Activated naive CD8-positive, alpha-beta T cell treated with anti-CD3 and anti-CD28 coated beads, Interleukin-2, amount 10 ng/mL, durations not matched to agents 7 days and 5 days (primary cell): Measurements from ENCODE around the gene KIAA1671. TPM values are rescaled to one million over a fixed set of nuclear protein-coding genes. Genes with fewer than 3 reads are reported as not detected.

Source experiments
- ATAC-seq: fragments of 150-1000 bp; cut with Tn5 transposase; one replicate; pipeline ENCODE4 v1.10.0; 2021; ENCODE audit warnings: low read depth, moderate library complexity
- POLR2A ChIA-PET: fragments of 350-600 bp; sonication (Branson Sonifier 250); formaldehyde crosslinking; loops from one replicate; lab custom pipeline; 2021; ENCODE audit warnings: antibody characterized with exemption; lab: Charles Lee
- DNase-seq: peaks from one replicate; pipeline ENCODE4 v3.0.0; 2021
- H3K27ac Mint-ChIP-seq: one replicate; pipeline ENCODE4 v1.8.0; 2022; ENCODE audit warnings: mild to moderate bottlenecking, mixed read lengths
- H3K27me3 Mint-ChIP-seq: one replicate; pipeline ENCODE4 v1.8.0; 2022; ENCODE audit warnings: mild to moderate bottlenecking, moderate library complexity, mixed read lengths
- H3K36me3 Mint-ChIP-seq: one replicate; pipeline ENCODE4 v1.8.0; 2021; ENCODE audit warnings: mild to moderate bottlenecking, mixed read lengths
- H3K4me1 Mint-ChIP-seq: one replicate; pipeline ENCODE4 v1.8.0; 2021; ENCODE audit warnings: mixed read lengths
- H3K4me3 Mint-ChIP-seq: one replicate; pipeline ENCODE4 v1.8.0; 2022; ENCODE audit warnings: mild to moderate bottlenecking, moderate library complexity, mixed read lengths
- H3K9me3 Mint-ChIP-seq: one replicate; pipeline ENCODE4 v1.8.0; 2021; ENCODE audit warnings: mixed read lengths
- total RNA-seq, 2 experiments: library from RNA; stranded (reverse); gene quantifications; one replicate each; pipeline ENCODE4 v1.2.3, GENCODE V29; 2021

Gene KIAA1671
- total RNA-seq, 2 experiments from 2014 or later, result 10.0 to 10.5 TPM

DNA sequence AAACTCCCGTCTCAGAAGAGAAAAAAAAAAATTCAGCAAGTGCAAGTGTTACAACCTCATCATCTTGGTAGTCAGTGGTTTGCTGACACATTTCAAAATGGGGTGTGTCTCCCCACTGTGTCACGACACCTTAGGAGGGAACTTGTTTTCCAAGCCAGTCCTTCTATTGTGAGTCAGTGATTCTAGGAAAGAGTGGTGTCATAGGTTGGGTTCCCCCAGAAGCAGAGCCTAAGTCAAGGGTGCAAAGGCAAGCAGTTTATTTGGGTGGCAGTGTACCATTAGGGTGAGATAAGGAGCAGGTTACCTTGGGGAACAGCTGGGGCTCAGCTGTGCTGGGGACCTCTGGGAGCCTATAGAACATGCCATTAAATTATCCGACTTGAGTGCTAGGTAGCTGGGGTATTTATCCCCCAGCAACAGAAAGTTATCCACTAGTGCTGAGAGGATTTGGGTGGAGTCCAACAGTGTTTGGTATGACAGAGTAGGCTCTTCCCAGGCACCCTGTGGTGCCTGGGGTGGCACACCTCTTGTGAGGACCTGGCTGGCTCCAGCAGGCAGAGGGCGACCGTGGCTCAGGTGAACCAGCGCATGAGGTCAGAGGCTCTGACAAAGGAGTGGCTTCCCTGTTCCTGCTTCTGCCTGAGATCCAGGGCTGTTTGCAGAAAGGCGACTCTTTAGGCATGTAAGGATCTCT is 41.7 kb downstream of the KIAA1671 start:
- Mint-ChIP-seq H3K36me3 (no peaks in the 10 kb centered on the region), H3K9me3 (no peaks in the 10 kb centered on the region), H3K4me1 (peaks cover 9% of the 10 kb centered on the region), H3K4me3 (peak overlapping the region; percentile 15), H3K27me3 (peaks cover 11% of the 10 kb centered on the region), H3K27ac (peak overlapping the region; percentile 68)
- POLR2A ChIA-PET, result no interaction called here
- peak; percentile 80 for ATAC-seq
- no peak for DNase-seq

DNA sequence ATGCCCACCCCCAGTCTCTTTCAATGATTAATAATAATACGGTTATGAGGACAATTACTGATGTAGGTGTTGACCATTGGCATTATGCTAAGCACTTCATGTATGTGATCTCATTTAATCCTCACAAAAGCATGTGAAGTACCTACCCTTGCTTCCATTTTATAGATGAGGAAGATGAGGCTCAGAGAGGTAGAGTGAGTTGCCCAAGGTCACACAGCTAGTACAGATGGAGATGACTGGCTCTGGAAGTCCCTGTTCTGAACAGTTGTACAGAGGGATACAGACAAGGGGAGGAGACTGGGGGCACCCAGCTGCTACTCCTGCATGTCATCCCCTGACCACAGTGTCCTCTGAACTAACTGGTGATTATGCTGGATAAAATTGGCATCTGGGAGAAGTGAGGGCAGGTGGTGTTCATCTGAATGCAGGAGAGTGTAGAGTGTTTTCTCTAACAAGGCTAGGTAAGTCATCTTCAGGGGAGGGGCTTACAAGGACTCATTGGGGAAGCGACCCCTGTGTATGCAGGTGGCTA is 43.2 kb downstream of the KIAA1671 start:
- Mint-ChIP-seq H3K36me3 (no peaks in the 10 kb centered on the region), H3K9me3 (no peaks in the 10 kb centered on the region), H3K4me3 (no peak overlapping the region), H3K27me3 (peaks cover 9% of the 10 kb centered on the region), H3K27ac (no peak overlapping the region), H3K4me1 (peaks cover 9% of the 10 kb centered on the region)
- ATAC-seq (no peak), DNase-seq (no peak)
- POLR2A ChIA-PET, result no interaction called here

DNA sequence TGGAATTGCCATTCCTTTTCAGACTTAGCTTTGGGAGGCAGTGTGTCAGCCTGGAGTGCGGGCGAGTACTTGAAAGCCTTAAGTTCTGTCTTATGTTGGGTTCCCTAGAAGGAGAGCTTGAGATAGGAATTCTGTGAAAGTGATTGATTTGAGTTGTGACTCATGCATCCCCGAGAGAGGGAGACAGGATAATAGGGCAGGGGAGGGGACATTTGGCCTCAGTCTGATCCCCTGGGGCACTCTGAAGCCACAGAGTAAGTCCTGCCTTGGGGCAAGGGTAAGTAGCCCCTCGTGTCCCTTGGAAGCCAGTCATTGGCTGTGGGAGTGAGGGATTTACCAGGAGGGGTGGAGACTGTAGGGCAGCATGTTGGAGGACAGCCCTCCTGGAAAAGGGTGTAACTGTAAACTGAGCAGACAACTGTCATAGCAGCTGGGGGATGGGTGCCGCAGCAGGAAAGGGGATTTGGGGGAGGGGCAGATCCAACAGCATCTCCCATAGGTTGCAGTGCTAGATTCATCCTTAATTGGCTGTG is 44.0 kb downstream of the KIAA1671 start:
- Mint-ChIP-seq H3K9me3 (peaks cover 3% of the 10 kb centered on the region), H3K27me3 (peaks cover 9% of the 10 kb centered on the region), H3K36me3 (peaks cover 3% of the 10 kb centered on the region), H3K4me3 (no peak overlapping the region), H3K27ac (no peak overlapping the region), H3K4me1 (peaks cover 11% of the 10 kb centered on the region)
- ATAC-seq (no peak), DNase-seq (no peak)
- POLR2A ChIA-PET, result no interaction called here

DNA sequence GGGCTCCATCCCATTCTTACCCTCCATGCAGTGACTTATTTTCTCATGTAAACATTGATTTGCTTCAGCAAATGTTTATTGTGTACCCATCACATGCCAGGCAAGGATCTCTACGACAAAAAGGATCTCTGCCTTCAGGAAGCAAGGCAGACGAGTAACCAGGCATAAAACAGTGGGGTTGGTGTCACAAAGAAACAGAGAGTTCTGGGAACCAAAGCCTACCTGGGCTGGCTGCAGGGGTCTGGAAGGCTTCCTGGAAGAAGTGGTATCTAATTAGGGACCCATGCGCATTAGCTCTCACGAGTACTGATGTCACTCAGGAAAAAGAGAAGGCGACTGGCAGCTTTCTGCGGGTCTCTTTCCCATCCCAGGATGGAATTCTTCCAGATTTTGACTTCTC is 44.5 kb downstream of the KIAA1671 start:
- peaks cover 9% of the 10 kb centered on the region for H3K27me3 Mint-ChIP-seq
- H3K36me3 Mint-ChIP-seq, result peaks cover 3% of the 10 kb centered on the region
- POLR2A ChIA-PET, result no interaction called here
- DNase-seq (no peak), ATAC-seq (no peak)
- H3K4me1 Mint-ChIP-seq, result peaks cover 12% of the 10 kb centered on the region
- H3K9me3 Mint-ChIP-seq, result peaks cover 3% of the 10 kb centered on the region
- no peak overlapping the region for H3K4me3 Mint-ChIP-seq
- H3K27ac Mint-ChIP-seq, result no peak overlapping the region

DNA sequence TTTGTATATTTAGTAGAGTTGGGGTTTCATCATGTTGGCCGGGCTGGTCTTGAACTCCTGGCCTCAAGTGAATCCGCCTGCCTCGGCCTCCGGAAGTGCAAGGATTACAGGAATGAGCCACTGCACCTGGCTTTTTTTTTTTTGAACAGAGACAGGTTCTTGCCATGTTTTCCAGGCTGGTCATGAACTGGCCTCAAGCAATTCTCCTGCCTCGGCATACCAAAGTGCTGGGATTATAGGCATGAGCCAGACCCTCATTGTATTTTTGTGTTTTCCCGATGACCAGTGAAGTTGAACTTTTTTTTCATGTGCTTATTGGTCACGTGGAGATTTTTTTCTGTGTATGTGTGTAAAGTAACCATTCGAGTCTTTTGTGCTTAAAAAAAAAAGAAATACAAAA is 48.2 kb downstream of the KIAA1671 start:
- Mint-ChIP-seq H3K27me3 (peaks cover 9% of the 10 kb centered on the region), H3K4me3 (no peak overlapping the region), H3K4me1 (peaks cover 9% of the 10 kb centered on the region), H3K27ac (no peak overlapping the region), H3K9me3 (peaks cover 7% of the 10 kb centered on the region), H3K36me3 (peaks cover 5% of the 10 kb centered on the region)
- DNase-seq (no peak), ATAC-seq (no peak)
- POLR2A ChIA-PET, result interaction anchor here (0.7 kb wide), 1 partner anchor 118 kb away, joined by 4 read pairs; no protein-coding TSS in a partner anchor

DNA sequence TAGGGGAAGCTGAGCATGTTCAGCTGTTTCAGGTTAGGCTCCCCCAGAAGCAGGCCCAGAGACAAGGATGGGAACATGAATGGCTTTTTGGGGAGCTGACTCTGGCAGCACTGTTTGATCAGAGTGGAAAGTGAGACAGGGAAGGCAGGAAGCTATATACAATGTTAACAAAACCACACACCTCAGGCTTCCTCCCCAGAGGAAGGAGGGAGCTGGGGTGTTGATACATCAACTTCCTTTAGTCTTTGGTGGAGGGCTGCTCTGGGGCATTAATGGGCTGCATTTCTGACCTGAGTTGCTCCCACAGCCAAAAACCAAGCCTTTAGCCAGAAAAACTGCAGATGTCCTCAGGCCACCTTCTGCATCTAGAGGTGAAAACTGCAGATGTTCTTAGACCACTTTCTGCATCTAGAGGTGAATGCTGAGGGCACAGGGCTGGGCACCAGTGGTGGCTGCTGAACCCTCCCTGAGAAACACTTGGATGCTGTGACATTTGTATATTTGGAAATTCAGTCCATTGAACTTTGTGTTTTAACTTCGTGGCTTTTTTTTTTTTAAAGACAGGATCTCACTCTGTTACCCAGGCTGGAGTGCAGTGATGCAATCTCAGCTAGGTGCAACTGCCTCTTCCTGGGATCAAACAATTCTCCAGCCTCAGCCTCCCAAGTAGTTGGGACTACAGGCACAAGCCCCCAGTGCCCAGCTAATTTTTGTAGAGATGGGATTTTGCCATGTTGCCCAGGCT is 49.9 kb downstream of the KIAA1671 start:
- POLR2A ChIA-PET, result no interaction called here
- Mint-ChIP-seq H3K36me3 (peaks cover 5% of the 10 kb centered on the region), H3K27me3 (peaks cover 4% of the 10 kb centered on the region), H3K27ac (peak overlapping the region; percentile 19), H3K9me3 (peaks cover 7% of the 10 kb centered on the region), H3K4me1 (peaks cover 9% of the 10 kb centered on the region), H3K4me3 (no peak overlapping the region)
- peak; percentile 80 for ATAC-seq
- no peak for DNase-seq

DNA sequence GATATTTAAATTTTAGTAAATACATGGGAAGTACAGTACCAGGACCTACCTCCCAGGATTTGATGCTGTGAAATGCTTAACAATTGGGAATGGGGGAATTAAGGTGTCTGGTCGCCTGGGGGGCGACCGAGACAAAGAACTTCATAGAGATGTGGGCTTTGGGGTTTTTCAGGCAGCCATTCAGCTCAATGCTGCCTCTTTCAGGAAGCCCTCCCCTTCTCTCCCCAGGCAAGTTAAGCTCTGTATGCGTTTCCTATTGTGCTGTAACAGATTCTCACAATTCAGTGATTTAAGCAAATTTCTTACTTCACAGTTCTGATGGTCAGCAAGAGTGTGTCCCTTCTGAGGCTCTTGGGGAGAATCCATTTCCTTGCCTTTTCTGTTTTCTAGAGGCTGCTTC is 53.8 kb downstream of the KIAA1671 start:
- H3K36me3 Mint-ChIP-seq, result peaks cover 2% of the 10 kb centered on the region
- no peak overlapping the region for H3K27ac Mint-ChIP-seq
- no peak overlapping the region for H3K4me3 Mint-ChIP-seq
- H3K9me3 Mint-ChIP-seq, result peaks cover 5% of the 10 kb centered on the region
- POLR2A ChIA-PET, result no interaction called here
- H3K27me3 Mint-ChIP-seq, result peaks cover 3% of the 10 kb centered on the region
- DNase-seq (no peak), ATAC-seq (no peak)
- peaks cover 8% of the 10 kb centered on the region for H3K4me1 Mint-ChIP-seq

DNA sequence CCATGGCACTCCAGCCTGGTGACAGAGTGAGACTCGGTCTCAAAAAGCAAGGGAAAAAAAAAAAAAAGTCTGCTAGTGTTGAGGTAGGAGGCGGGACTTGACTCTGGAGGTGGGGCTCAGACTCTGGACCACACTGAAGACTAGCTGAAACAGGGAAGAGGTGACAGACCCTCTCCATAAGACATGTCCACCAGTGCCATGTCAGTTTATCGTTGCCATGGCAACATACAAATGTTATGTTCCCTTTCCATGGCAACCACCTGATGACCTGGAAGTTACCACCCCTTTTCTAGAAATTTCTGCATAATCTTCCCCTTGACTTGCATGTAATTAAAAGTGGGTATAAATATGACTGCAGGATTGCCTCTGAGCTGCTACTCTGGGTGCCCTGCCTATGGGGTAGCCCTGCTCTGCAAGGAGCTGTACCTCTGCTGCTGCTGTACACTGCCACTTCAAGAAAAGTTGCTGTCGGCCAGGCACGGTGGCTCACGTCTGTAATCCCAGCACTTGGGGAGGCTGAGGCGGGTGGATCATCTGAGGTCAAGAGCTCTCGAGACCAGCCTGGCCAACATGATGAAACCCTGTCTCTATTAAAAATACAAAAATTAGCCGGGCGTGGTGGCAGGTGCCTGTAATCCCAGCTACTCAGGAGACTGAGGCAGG is 55.1 kb downstream of the KIAA1671 start:
- POLR2A ChIA-PET, result interaction anchor here (0.7 kb wide), 1 partner anchor 19 kb away, joined by 5 read pairs; no protein-coding TSS in a partner anchor
- Mint-ChIP-seq H3K9me3 (peaks cover 3% of the 10 kb centered on the region), H3K27me3 (peaks cover 3% of the 10 kb centered on the region), H3K4me1 (peaks cover 2% of the 10 kb centered on the region), H3K4me3 (no peak overlapping the region), H3K36me3 (peaks cover 2% of the 10 kb centered on the region), H3K27ac (no peak overlapping the region)
- ATAC-seq (no peak), DNase-seq (no peak)

DNA sequence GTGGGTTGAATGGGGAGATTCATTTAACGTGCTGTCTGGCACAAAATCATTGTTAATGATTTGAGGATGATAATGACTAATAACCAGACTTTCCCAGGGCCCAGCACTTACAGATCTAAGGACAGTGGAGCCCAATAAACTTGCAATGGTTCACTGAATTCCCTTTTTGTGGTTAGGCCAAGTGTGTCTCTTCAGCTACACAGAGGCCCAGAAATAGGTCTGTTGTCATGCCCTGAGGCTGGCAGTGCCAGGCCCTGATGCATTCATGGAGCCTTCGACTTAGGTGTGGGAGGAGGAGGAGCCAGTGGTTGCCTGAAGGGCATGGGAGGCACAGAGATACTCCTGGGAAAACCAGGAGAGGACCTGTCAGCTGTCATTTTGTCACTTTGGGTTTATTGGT is 56.1 kb downstream of the KIAA1671 start:
- Mint-ChIP-seq H3K4me3 (no peak overlapping the region), H3K9me3 (no peaks in the 10 kb centered on the region), H3K4me1 (no peaks in the 10 kb centered on the region), H3K36me3 (peaks cover 2% of the 10 kb centered on the region), H3K27me3 (peaks cover 3% of the 10 kb centered on the region), H3K27ac (no peak overlapping the region)
- ATAC-seq (no peak), DNase-seq (no peak)
- POLR2A ChIA-PET, result interaction anchor here (0.7 kb wide), 1 partner anchor 18 kb away, joined by 5 read pairs; no protein-coding TSS in a partner anchor

DNA sequence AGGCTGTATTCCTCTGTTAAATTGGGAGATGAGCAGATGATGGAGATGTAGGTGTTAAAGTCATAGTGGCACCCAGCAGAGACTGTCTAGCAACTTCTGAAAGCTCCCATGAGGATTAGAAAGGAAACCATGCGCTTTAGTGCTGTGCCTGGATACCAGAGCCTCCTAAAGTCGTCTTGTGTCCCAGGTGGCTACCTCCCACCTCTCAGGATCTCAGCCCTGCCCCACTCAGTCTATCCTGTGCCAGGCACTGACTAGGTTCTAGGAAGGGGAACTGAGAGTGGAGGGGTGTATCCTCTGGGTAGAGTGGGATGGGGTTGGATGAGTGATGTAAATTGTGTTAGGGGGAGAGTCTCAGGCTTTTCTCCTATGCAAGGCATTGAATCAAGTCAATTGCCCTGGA is 60.2 kb downstream of the KIAA1671 start:
- Mint-ChIP-seq H3K9me3 (no peaks in the 10 kb centered on the region), H3K4me3 (no peak overlapping the region), H3K27ac (no peak overlapping the region), H3K4me1 (no peaks in the 10 kb centered on the region), H3K36me3 (no peaks in the 10 kb centered on the region), H3K27me3 (peaks cover 3% of the 10 kb centered on the region)
- no peak for ATAC-seq
- POLR2A ChIA-PET, result no interaction called here
- DNase-seq, result no peak

DNA sequence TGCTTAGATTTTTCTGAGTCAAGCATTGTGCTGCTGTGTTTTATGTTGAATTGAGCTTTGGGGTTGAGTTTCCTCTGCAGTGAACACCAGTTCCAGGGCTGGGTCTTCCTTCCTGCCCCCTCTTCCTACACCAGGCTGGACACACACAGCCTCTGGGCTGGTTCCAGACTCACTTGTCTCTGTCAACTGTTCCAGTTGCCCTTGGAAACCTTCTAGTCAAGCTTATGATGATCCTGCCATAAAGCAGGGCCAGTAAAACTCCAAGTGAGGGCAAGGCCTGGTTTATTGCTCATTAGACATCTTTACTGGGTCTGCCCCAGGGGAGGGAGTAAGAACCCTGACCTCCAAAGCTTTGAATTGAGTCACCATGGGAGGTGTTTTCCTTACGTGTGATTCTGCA is 61.1 kb downstream of the KIAA1671 start:
- ATAC-seq (no peak), DNase-seq (no peak)
- Mint-ChIP-seq H3K27ac (no peak overlapping the region), H3K4me3 (no peak overlapping the region), H3K36me3 (no peaks in the 10 kb centered on the region), H3K9me3 (no peaks in the 10 kb centered on the region), H3K4me1 (no peaks in the 10 kb centered on the region), H3K27me3 (peaks cover 8% of the 10 kb centered on the region)
- POLR2A ChIA-PET, result no interaction called here

DNA sequence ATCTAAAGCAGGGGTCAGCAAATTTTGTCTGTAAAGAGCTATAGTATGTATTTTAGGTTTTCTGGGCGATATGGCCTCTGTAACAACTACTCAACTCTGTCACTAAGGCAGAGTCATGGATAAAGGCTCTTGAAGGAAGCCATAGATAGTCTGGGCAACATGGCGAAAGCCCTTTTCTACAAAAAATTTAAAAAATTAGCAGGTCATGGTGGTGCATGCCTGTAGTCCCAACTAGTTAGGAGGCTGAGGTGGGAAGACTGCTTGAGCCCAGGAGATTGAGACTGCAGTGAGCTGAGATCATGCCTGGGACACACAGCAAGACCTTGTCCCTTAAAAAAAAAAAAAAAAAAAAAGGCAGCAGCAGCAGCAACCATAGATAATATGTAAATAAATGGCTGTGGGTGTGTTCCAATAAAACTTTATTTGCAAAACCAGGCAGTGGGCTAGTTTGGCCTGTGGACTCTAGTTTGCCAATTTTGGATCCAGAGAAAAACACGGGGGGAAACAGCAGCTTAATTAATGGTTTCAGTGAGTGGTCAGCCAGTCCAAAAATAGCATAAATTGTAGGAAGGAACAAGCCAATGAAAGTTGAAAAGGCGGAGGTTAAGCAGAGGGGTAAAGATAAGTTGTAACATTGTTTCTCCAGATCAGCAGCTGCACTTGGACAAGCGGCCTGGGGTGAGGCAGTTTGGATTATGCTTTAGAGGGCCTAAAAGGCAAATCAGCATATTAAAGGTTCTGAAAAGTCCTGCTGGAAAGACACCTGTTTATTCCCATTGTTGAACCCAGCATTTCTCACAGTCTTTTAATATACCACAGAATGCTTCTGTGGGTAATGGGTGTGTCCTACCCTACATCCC is 62.6 kb downstream of the KIAA1671 start:
- no peaks in the 10 kb centered on the region for H3K4me1 Mint-ChIP-seq
- POLR2A ChIA-PET, result no interaction called here
- ATAC-seq (no peak), DNase-seq (no peak)
- H3K36me3 Mint-ChIP-seq, result no peaks in the 10 kb centered on the region
- H3K9me3 Mint-ChIP-seq, result no peaks in the 10 kb centered on the region
- no peak overlapping the region for H3K27ac Mint-ChIP-seq
- H3K27me3 Mint-ChIP-seq, result peaks cover 20% of the 10 kb centered on the region
- H3K4me3 Mint-ChIP-seq, result no peak overlapping the region
